MM.1S (cell line): ENCODE data around the gene KRT79.

Experiments
- CTCF ChIP-seq: fragments of 300-600 bp; sonication (generic); IDR thresholded peaks from 2 replicates; pipeline ENCODE4 v1.5.1; 2016; ENCODE audit warnings: antibody characterized with exemption, low read length, mixed read lengths
- EZH2 ChIP-seq: fragments of 300-600 bp; sonication (generic); optimal IDR thresholded peaks from 2 replicates; pipeline ENCODE3; 2017; ENCODE audit warnings: low read depth, mild to moderate bottlenecking, antibody characterized with exemption, low read length, mixed read lengths
- EZH2phosphoT487 ChIP-seq: fragments of 300-600 bp; sonication (generic); IDR thresholded peaks from 2 replicates; pipeline ENCODE4 v1.6.1; 2018; ENCODE audit warnings: antibody characterized with exemption, low read length

- TF ChIP-seq EZH2phosphoT487 (no peak), CTCF (no peak), EZH2 (no peak)
Measured at GRCh38 chr12:52808573-52809160, 25.4 kb downstream of the KRT79 start.
